GM13976 (cell line): ENCODE measurements around the gene PFKM.
"Not testable (repeated sequence)": the region's sequence is repeated elsewhere in the genome, so short reads cannot be mapped to it uniquely, and the experiment has no call there.

Experiments
- DNase-seq: peaks from one replicate; pipeline ENCODE4 v3.0.0; 2012; ENCODE audit warnings: low spot score
- in situ Hi-C: fragments of 300-500 bp; cut with MboI; formaldehyde crosslinking; loops from one replicate; pipeline ENCODE4 v1.12.0; 2022; ENCODE audit warnings: low sequenced_read_pairs, mixed read lengths, inconsistent platforms; ENCODE audit not compliant: unreplicated experiment
- TF ChIP-seq, protein P1 (sequence below): IDR thresholded peaks from 2 replicates; pipeline ENCODE4 v1.5.1; 2012; ENCODE audit warnings: borderline replicate concordance, mild to moderate bottlenecking; ENCODE audit not compliant: insufficient read depth; ENCODE audit errors: extremely low read depth, missing control alignments, control extremely low read depth

PFKM gene

DNA sequence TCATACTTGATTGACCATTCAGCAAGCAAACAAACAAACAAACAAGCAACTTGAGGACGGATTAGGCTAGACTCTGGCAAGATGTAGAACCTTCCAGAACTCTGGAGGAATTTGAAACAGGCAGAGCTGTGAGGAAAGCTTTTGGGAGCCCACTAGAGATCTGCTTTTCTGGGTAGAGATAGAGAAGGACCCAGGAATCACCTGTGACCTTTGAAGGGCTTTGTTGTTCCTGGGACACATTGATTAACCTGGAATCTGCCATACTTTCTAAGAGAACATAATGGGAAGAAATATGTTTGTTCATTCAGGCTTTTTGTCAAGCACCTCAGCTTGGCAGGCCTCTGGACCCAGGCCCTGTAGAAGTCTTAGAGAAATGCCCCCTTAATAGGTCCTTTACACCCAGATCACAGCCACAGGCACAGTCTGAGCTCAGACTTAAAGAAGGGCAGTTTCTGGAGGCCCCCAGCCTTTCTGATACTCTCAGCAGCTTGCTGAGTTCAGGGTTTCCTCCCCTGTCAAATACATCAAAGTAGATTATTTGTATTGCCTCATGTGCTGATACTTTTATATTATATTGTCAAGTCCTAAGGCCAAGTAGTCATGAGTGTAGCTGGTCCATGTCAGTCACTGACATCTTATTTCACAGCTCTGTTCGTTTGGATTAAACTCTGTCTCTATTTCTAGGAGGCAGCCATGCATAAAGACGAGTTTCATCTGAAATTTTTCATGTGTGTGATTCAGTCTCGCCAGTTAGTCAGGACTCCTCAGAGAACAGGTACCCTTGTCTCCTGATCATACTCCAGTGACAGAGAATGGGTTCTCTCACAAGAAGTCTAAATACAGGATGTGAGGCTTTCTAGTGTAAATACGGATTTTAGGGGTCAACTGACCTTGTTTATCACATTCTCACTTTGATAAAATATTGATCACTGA lies 12.2 kb upstream of the PFKM start:
- TF ChIP-seq, protein P1, sequence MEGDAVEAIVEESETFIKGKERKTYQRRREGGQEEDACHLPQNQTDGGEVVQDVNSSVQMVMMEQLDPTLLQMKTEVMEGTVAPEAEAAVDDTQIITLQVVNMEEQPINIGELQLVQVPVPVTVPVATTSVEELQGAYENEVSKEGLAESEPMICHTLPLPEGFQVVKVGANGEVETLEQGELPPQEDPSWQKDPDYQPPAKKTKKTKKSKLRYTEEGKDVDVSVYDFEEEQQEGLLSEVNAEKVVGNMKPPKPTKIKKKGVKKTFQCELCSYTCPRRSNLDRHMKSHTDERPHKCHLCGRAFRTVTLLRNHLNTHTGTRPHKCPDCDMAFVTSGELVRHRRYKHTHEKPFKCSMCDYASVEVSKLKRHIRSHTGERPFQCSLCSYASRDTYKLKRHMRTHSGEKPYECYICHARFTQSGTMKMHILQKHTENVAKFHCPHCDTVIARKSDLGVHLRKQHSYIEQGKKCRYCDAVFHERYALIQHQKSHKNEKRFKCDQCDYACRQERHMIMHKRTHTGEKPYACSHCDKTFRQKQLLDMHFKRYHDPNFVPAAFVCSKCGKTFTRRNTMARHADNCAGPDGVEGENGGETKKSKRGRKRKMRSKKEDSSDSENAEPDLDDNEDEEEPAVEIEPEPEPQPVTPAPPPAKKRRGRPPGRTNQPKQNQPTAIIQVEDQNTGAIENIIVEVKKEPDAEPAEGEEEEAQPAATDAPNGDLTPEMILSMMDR: no peak
- in situ Hi-C loops: no loop called here
- DNase-seq: no peak

DNA sequence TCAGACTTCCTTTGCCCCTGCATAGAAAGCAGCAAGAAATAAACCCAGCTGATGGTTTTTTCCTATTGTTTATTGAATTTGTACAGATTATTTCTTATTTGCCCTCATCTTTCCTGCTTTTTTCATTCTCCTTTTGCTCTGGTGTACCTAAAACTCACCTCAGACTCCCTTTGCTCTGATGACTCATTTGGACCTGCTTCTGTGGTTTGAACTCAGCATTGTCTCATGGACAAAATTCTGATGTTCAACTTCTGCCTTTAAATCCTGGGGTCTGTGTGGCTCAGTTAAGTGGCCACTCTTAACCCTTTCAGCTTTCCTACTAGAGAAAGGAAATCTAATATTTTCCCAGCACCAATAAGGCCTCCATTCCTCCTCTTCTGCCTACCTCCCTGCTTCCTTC lies 9.7 kb upstream of the PFKM start:
- TF ChIP-seq, protein P1: no peak
- in situ Hi-C loops: no loop called here

DNA sequence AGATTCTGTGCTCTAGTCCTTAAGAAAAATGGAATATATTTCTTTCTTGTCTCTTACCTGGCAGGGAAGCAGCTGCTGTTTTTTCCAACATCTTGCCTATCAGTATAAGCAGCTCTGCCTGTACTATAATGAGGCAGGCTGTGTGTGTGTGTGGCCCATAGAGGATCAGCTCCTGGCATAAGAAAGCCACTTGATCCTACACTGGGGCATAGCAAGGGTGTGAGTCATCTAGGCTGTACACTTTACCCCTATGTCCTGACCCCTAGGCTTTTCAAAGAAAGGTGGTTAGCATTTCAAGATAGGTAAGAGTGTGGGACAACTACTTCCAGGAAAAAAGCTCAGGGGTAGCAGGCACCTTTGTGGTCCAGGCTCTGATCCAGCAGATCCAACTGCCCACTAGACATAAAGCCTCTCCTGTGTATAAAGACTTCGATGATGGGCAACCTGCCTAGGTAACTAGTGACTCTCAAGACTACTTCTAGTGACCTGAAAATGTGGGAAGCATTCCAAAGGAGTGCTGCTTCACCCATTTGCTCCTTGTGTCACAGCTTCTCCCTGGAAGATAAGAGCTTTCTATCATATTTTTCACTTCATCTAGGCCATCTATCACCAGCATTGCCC lies 8.4 kb upstream of the PFKM start:
- TF ChIP-seq, protein P1: no peak
- in situ Hi-C loops: no loop called here
- DNase-seq: no peak

More for the DNA sequence above, 9.7 kb upstream of the PFKM start:
- no peak for DNase-seq

DNA sequence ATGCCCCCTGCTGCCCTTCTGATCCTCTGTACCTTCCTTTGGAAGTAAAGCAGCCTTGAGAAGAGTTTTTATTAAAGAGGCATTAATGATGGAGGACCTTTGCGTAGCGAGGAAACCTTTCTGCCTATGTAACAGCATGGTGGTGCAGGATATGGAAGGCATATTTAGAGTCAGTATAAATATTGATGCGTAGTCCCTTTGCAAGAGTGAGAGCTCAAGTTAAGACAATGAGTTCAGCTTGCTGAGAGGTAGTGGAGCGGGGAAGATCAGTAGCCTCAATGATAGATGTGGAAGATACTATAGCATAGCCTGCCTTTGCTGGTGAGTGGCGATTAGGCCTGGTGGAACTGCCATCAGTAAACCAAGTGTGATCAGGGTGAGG lies 7.9 kb upstream of the PFKM start:
- DNase-seq, in situ Hi-C loops: not testable (repeated sequence)

DNA sequence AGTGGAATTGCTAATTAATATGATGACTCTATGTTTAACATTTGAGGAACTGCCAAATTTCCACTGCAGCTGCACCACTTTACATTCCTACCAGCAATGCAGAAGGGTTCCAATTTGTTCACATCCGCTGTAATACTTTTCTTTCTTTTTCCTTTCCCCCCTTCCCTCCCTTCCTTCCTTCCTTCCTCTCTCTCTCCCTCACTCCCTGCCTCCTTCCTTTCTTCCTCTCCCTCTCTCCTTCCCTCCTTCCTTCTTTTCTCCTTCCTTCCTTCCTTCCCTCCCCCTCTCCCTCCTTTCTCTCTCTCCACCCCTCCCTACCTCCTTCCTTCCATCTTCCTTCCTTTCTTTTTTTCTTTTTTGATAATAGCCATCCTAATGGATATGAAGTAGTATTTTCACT lies 3.2 kb upstream of the PFKM start:
- no peak for DNase-seq
- TF ChIP-seq, protein P1: no peak
- in situ Hi-C loops: no loop called here

DNA sequence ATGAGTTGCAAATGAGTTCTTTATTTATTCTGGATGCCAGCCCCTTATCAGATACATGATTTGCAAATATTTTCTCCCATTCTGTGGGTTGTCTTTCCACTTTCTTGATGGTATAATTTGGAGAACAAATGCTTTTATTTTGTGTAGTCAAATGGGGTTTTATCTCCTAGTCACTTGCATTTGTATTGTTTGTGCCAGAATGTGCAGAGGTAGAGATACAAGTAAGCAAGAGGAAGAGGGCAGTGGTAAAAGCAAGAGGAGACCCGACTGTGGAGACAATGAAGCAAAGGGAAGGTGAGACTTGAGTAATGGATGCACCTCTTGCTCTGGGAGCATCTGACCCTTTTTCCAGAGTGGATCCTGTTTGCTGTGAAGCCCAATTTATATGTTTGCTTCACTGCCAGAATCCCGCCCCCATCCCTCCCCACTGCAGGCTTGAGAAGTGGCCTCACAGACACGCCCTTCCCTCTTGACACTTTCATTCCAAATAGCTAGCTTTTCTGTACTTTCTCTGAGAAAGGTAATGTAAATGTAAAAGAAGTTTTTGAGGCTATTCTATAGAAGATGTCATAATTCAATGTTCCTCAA lies 786 bp upstream of the PFKM start:
- in situ Hi-C loops: no loop called here
- DNase-seq: no peak
- TF ChIP-seq, protein P1: no peak

DNA sequence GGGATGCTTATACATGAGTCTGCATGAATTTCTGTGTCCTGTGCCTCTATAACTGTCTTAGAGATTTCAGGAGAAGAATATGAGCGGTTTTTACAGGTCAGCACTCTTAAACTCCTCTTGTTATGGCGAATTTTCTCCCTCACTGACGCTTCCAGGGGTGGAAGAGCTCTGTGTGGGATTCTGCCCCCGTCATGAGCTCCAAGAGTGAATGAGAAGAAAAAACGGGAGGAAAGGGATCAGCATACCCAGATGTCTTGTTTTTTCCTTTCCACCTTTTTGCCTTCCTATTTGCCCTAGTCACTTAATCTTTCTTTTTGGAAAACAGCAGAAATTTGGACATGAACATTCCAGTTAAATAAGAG lies 651 bp downstream of the PFKM start:
- in situ Hi-C loops: no loop called here
- DNase-seq: no peak
- TF ChIP-seq, protein P1: no peak
